Endothelial cell of umbilical vein (primary cell): ENCODE measurements around the gene PCMTD2.

Source experiments
- CTCF ChIP-seq, 2 donors: IDR thresholded peaks; 1 replicate in 1 of 2; 2 replicates in 1 of 2; pipeline ENCODE4 v1.5.1; 2011; ENCODE audit warnings: low read length in 2 of 2, mild to moderate bottlenecking in 2 of 2, moderate library complexity in 2 of 2, control low read depth in 1 of 2, inconsistent platforms in 1 of 2, low read depth in 1 of 2; ENCODE audit not compliant: insufficient read depth in 1 of 2; ENCODE audit errors: extremely low read depth in 1 of 2
- EZH2 ChIP-seq: IDR thresholded peaks from 2 replicates; pipeline ENCODE4 v1.6.1; 2012; ENCODE audit warnings: borderline replicate concordance, low read depth, mild to moderate bottlenecking, moderate library complexity, low read length, inconsistent platforms; ENCODE audit not compliant: severe bottlenecking
- POLR2A ChIP-seq: IDR thresholded peaks from 2 replicates; pipeline ENCODE4 v1.6.1; 2012; ENCODE audit warnings: low read depth, mild to moderate bottlenecking, control low read depth, low read length
- POLR2AphosphoS5 ChIP-seq: IDR thresholded peaks from 2 replicates; pipeline ENCODE4 v1.6.1; 2012; ENCODE audit warnings: low read depth, mild to moderate bottlenecking, control low read depth, low read length, moderate library complexity; ENCODE audit not compliant: insufficient read depth

DNA sequence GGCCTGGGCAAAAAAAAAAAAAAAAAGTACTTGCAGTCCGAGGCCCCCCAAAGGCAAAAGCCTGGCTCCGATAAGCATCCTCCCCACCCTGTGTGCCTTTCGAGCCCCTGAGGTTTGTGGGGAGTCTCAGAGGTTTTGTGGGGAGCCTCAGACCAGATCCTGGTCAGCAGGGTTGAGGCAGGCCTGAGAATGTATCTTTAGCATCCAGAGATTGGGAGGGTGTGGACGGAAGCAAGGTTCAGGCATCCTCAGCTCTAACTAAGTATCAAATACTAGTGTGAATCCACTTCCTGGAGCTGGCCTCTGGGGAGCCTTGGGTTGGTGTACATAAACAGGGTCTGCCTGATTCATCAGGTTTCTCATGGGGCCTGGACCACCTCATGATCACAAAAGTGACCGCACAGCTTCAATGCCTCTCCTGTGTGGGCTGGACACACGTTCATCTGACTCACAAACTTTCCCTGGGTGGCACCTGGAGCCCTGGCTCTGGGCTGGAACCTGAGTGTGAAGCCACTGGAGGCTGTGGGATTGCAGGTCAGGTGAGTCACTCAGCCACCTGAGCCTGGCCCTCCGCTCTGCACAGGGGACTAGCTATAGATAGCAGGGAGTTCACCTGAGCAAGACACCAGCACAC is 24.4 kb downstream of the PCMTD2 start:
- TF ChIP-seq CTCF (IDR thresholded peaks at IDR 0.05; ENCODE audit: extremely low read depth in 1 of 2, insufficient read depth in 1 of 2, low read depth in 1 of 2, low read length in 2 of 2) (no peak), POLR2A (no peak), POLR2AphosphoS5 (no peak), EZH2 (no peak)
